A673 (cell line): Measurements from ENCODE around the gene SSR4. TPM values are rescaled to one million over a fixed set of nuclear protein-coding genes. Genes with fewer than 3 reads are reported as not detected.

Experiments
- BruUV-seq: library from RNA; stranded (reverse); fragments of 400-500 nt; replicated peaks from 2 replicates; lab custom pipeline; 2021; lab: Mats Ljungman, UMichigan
- CTCF ChIA-PET: fragments of 300-600 bp; sonication (Branson Sonifier 250); formaldehyde crosslinking; loops from one replicate; lab custom pipeline; 2022; ENCODE audit warnings: antibody characterized with exemption; lab: Charles Lee
- POLR2A ChIA-PET: fragments of 300-600 bp; sonication (Branson Sonifier 250); formaldehyde crosslinking; loops from one replicate; lab custom pipeline; 2022; ENCODE audit warnings: antibody characterized with exemption; ENCODE audit not compliant: low non-redundant PET; lab: Charles Lee
- DNase-seq: peaks from one replicate; pipeline ENCODE4 v3.0.0-alpha.2; 2015; ENCODE audit warnings: low spot score
- H3K27ac ChIP-seq: fragments of 200-600 bp; sonication (generic); 2 replicates; pipeline ENCODE4 v1.5.1; 2016; ENCODE audit warnings: mixed run types, low read depth, mild to moderate bottlenecking, mixed read lengths, antibody characterized with exemption, low read length; ENCODE audit not compliant: poor library complexity, severe bottlenecking
- H3K27me3 ChIP-seq: fragments of 200-600 bp; sonication (generic); replicated peaks from 2 replicates; pipeline ENCODE4 v1.6.1; 2017; ENCODE audit warnings: mixed run types, low read depth, mild to moderate bottlenecking, mixed read lengths, antibody characterized with exemption, low read length; ENCODE audit not compliant: insufficient read depth, poor library complexity
- H3K36me3 ChIP-seq: fragments of 200-600 bp; sonication (generic); 2 replicates; pipeline ENCODE4 v1.6.1; 2016; ENCODE audit warnings: mixed run types, mild to moderate bottlenecking, mixed read lengths, antibody characterized with exemption, low read length; ENCODE audit not compliant: insufficient read depth, poor library complexity, severe bottlenecking
- H3K4me1 ChIP-seq: fragments of 200-600 bp; sonication (generic); 2 replicates; pipeline ENCODE4 v1.6.1; 2017; ENCODE audit warnings: mixed run types, mild to moderate bottlenecking, mixed read lengths, antibody characterized with exemption, low read length; ENCODE audit not compliant: insufficient read depth, poor library complexity, severe bottlenecking
- H3K4me3 ChIP-seq: fragments of 200-600 bp; sonication (generic); 2 replicates; pipeline ENCODE4 v1.5.1; 2016; ENCODE audit warnings: low read depth, mixed run types, mild to moderate bottlenecking, mixed read lengths, low read length; ENCODE audit not compliant: poor library complexity, severe bottlenecking
- H3K9me3 ChIP-seq: fragments of 200-600 bp; sonication (generic); 2 replicates; pipeline ENCODE4 v1.6.1; 2016; ENCODE audit warnings: mixed run types, low read depth, mild to moderate bottlenecking, mixed read lengths, antibody characterized with exemption, low read length; ENCODE audit not compliant: poor library complexity, severe bottlenecking
- CTCF ChIP-seq: fragments of 300-800, 200-600 bp; sonication (generic); conservative IDR thresholded peaks from 2 replicates; pipeline ENCODE4 v1.5.1; 2017; ENCODE audit warnings: low read depth, mild to moderate bottlenecking, antibody characterized with exemption, low read length, moderate library complexity, mixed read lengths
- EZH2 ChIP-seq: fragments of 200-600 bp; sonication (generic); IDR thresholded peaks from 2 replicates; pipeline ENCODE4 v1.6.1; 2017; ENCODE audit warnings: borderline replicate concordance, low read depth, mild to moderate bottlenecking, mixed read lengths, antibody characterized with exemption, low read length; ENCODE audit not compliant: poor library complexity, severe bottlenecking
- intact Hi-C: fragments of 100-400 bp; cut with micrococcal nuclease; formaldehyde crosslinking; loops from one replicate; pipeline ENCODE4 v1.10.0; 2022; ENCODE audit not compliant: unreplicated experiment
- total RNA-seq: library from RNA; stranded (reverse); gene quantifications from 2 replicates; pipeline ENCODE4 v1.2.3, GENCODE V29; 2021

SSR4 gene
- total RNA-seq, 1 experiment from 2014 or later, result 214 TPM

- Histone ChIP-seq H3K27me3 (no peaks in the 10 kb centered on the region), H3K9me3 (no peaks in the 10 kb centered on the region), H3K36me3 (no peaks in the 10 kb centered on the region), H3K4me1 (no peaks in the 10 kb centered on the region), H3K4me3 (no peak overlapping the region), H3K27ac (no peak overlapping the region)
- no peak for DNase-seq
- BruUV-seq, result no TSS peak
- POLR2A ChIA-PET, result no interaction called here
- TF ChIP-seq EZH2, result no peak
- no peak for TF ChIP-seq CTCF
- CTCF ChIA-PET, result no interaction called here
- intact Hi-C loops, result no loop called here
These were observed 20.5 kb upstream of the SSR4 start for GRCh38 chrX:153773741-153774575.

GRCh38 chrX:153774576-153775292 lies 19.7 kb upstream of the SSR4 start:
- CTCF ChIA-PET, result no interaction called here
- H3K4me3 ChIP-seq, result no peak overlapping the region
- no peak for TF ChIP-seq EZH2
- TF ChIP-seq CTCF, result no peak
- POLR2A ChIA-PET, result interaction anchor here (0.6 kb wide), 1 partner anchor 596 kb away, joined by 8 read pairs; no protein-coding TSS in a partner anchor
- no TSS peak for BruUV-seq
- H3K36me3 ChIP-seq, result no peaks in the 10 kb centered on the region
- DNase-seq, result no peak
- intact Hi-C loops, result no loop called here
- H3K27me3 ChIP-seq, result no peaks in the 10 kb centered on the region
- no peaks in the 10 kb centered on the region for H3K9me3 ChIP-seq
- no peak overlapping the region for H3K27ac ChIP-seq
- H3K4me1 ChIP-seq, result no peaks in the 10 kb centered on the region

GRCh38 chrX:153775293-153776119 lies 19.0 kb upstream of the SSR4 start:
- CTCF ChIA-PET, result no interaction called here
- POLR2A ChIA-PET, result interaction anchor here (0.6 kb wide), 1 partner anchor 595 kb away, joined by 8 read pairs; no protein-coding TSS in a partner anchor

More at GRCh38 chrX:153775293-153776119, 19.0 kb upstream of the SSR4 start:
- TF ChIP-seq EZH2, result no peak
- TF ChIP-seq CTCF, result no peak
- DNase-seq, result no peak
- H3K27me3 ChIP-seq, result no peaks in the 10 kb centered on the region
- H3K4me1 ChIP-seq, result no peaks in the 10 kb centered on the region
- BruUV-seq, result no TSS peak
- no peaks in the 10 kb centered on the region for H3K36me3 ChIP-seq
- H3K4me3 ChIP-seq, result no peak overlapping the region
- H3K27ac ChIP-seq, result no peak overlapping the region
- no peaks in the 10 kb centered on the region for H3K9me3 ChIP-seq
- intact Hi-C loops, result no loop called here
